Natural killer cell (primary cell): ENCODE results near the gene AMOTL2. TPM values are rescaled to one million over a fixed set of nuclear protein-coding genes. Genes with fewer than 3 reads are reported as not detected.
A peak's percentile ranks its signal among the peaks of the same experiment; 100 is the strongest.

Source experiments
- ATAC-seq, 3 donors: fragments of 150-1000 bp in 2 of 3; fragments of 200-7000 bp in 1 of 3; cut with Tn5 transposase; 1 replicate in 1 of 3; 2 replicates in 2 of 3; pipeline ENCODE4 v1.10.0; 2021; ENCODE audit warnings: mild to moderate bottlenecking in 2 of 3, moderate library complexity in 2 of 3
- DNase-seq, 2 donors: peaks; one replicate each; pipeline versions ENCODE4 v3.0.0 to v3.0.0-alpha.2; 2013 to 2021; ENCODE audit warnings: mixed read lengths in 1 of 2
- H3K27ac ChIP-seq: one replicate; pipeline ENCODE4 v1.5.1; 2013; ENCODE audit warnings: mild to moderate bottlenecking, low read length
- H3K27me3 ChIP-seq: one replicate; pipeline ENCODE4 v1.6.1; 2013; ENCODE audit warnings: low read length; ENCODE audit not compliant: control insufficient read depth, insufficient read depth
- H3K36me3 ChIP-seq: one replicate; pipeline ENCODE4 v1.6.1; 2013; ENCODE audit warnings: low read length; ENCODE audit not compliant: control insufficient read depth, insufficient read depth
- H3K4me1 ChIP-seq: one replicate; pipeline ENCODE4 v1.6.1; 2013; ENCODE audit warnings: low read length; ENCODE audit not compliant: control insufficient read depth, insufficient read depth
- H3K4me3 ChIP-seq: one replicate; pipeline ENCODE4 v1.5.1; 2013; ENCODE audit warnings: low read length
- H3K9me3 ChIP-seq: one replicate; pipeline ENCODE4 v1.6.1; 2013; ENCODE audit warnings: low read length; ENCODE audit not compliant: control insufficient read depth, insufficient read depth
- H3K27ac Mint-ChIP-seq, 2 donors: one replicate each; pipeline ENCODE4 v1.8.0; 2022; ENCODE audit warnings: mild to moderate bottlenecking in 2 of 2, mixed read lengths in 2 of 2, moderate library complexity in 1 of 2
- H3K27me3 Mint-ChIP-seq, 2 donors: one replicate each; pipeline ENCODE4 v1.8.0; 2022; ENCODE audit warnings: low read depth in 2 of 2, mixed read lengths in 2 of 2
- H3K36me3 Mint-ChIP-seq: one replicate; pipeline ENCODE4 v1.8.0; 2022; ENCODE audit warnings: mixed read lengths
- H3K4me1 Mint-ChIP-seq, 2 donors: one replicate each; pipeline ENCODE4 v1.8.0; 2022; ENCODE audit warnings: mixed read lengths in 2 of 2
- H3K4me3 Mint-ChIP-seq: one replicate; pipeline ENCODE4 v1.8.0; 2022; ENCODE audit warnings: mild to moderate bottlenecking, moderate library complexity, mixed read lengths
- H3K9me3 Mint-ChIP-seq, 2 donors: one replicate each; pipeline ENCODE4 v1.8.0; 2022; ENCODE audit warnings: mixed read lengths in 2 of 2
- CTCF ChIP-seq: fragments of 200-600 bp; IDR thresholded peaks from one replicate; pipeline ENCODE4 v1.8.0; 2022; ENCODE audit warnings: antibody characterized with exemption
- WGBS: methylation state at CpG from one replicate; pipeline ENCODE4 v1.1.7; 2013; ENCODE audit warnings: missing lambda C conversion rate; ENCODE audit not compliant: insufficient coverage; 5-methylcytosine and 5-hydroxymethylcytosine counted together
- intact Hi-C: fragments of 100-400 bp; cut with micrococcal nuclease; formaldehyde crosslinking; loops from one replicate; pipeline ENCODE4 v1.14.2; 2022
- total RNA-seq, 4 donors: library from RNA; stranded (reverse); fragments of 120-200 nt in 1 of 4; gene quantifications; one replicate each; pipeline versions ENCODE4 v1.2.3 to v1.2.4, GENCODE V29; 2013 to 2022

Gene AMOTL2
- total RNA-seq, 3 donors from 2014 or later (not counting 1 experiment from before 2014, with no cell fraction given): not detected

- Mint-ChIP-seq H3K36me3 (no peaks in the 10 kb centered on the region), H3K4me1 (peaks cover 23 to 25% of the 10 kb centered on the region in 2 donors), H3K27ac (no peak overlapping the region), H3K4me3 (no peak overlapping the region), H3K27me3 (peaks cover 8 to 20% of the 10 kb centered on the region in 2 donors), H3K9me3 (no peaks in the 10 kb centered on the region)
- 91% methylated on average over 15 of the region's 15 CpGs for WGBS
- peaks cover 6% of the 10 kb centered on the region for H3K27me3 ChIP-seq
- intact Hi-C loops: no loop called here
- peaks cover 18% of the 10 kb centered on the region for H3K4me1 ChIP-seq
- no peak for TF ChIP-seq CTCF
- DNase-seq: no peak
- no peak overlapping the region for H3K4me3 ChIP-seq
- H3K27ac ChIP-seq: no peak overlapping the region
- H3K9me3 ChIP-seq: no peaks in the 10 kb centered on the region
- ATAC-seq: no peak
- H3K36me3 ChIP-seq: no peaks in the 10 kb centered on the region
These were observed 7.1 kb downstream of the AMOTL2 start for GRCh38 chr3:134366928-134367811.

GRCh38 chr3:134366221-134366927 lies 7.9 kb downstream of the AMOTL2 start:
- Mint-ChIP-seq H3K4me3 (no peak overlapping the region), H3K27me3 (peaks cover 8 to 19% of the 10 kb centered on the region in 2 donors), H3K36me3 (no peaks in the 10 kb centered on the region), H3K9me3 (no peaks in the 10 kb centered on the region), H3K27ac (no peak overlapping the region), H3K4me1 (peaks cover 23 to 25% of the 10 kb centered on the region in 2 donors)
- H3K4me1 ChIP-seq: peaks cover 18% of the 10 kb centered on the region
- 96% methylated on average over 13 of the region's 13 CpGs for WGBS
- ATAC-seq (no peak), DNase-seq (no peak)
- H3K4me3 ChIP-seq: no peak overlapping the region
- H3K36me3 ChIP-seq: no peaks in the 10 kb centered on the region
- peaks cover 6% of the 10 kb centered on the region for H3K27me3 ChIP-seq
- no peaks in the 10 kb centered on the region for H3K9me3 ChIP-seq
- TF ChIP-seq CTCF: no peak
- no peak overlapping the region for H3K27ac ChIP-seq
- intact Hi-C loops: no loop called here

GRCh38 chr3:134365766-134366065 lies 8.5 kb downstream of the AMOTL2 start:
- WGBS: 90% methylated on average over 4 of the region's 4 CpGs
- no peak overlapping the region for H3K4me3 ChIP-seq
- ATAC-seq: no peak
- intact Hi-C loops: no loop called here
- H3K36me3 ChIP-seq: no peaks in the 10 kb centered on the region
- Mint-ChIP-seq H3K4me3 (no peak overlapping the region), H3K27me3 (peaks cover 8 to 19% of the 10 kb centered on the region in 2 donors), H3K36me3 (no peaks in the 10 kb centered on the region), H3K27ac (peak overlapping the region in 1 of 2 donors; percentile 8), H3K4me1 (peaks cover 23 to 25% of the 10 kb centered on the region in 2 donors), H3K9me3 (no peaks in the 10 kb centered on the region)
- no peaks in the 10 kb centered on the region for H3K9me3 ChIP-seq
- no peak overlapping the region for H3K27ac ChIP-seq
- H3K27me3 ChIP-seq: peaks cover 6% of the 10 kb centered on the region
- DNase-seq: no peak
- H3K4me1 ChIP-seq: peaks cover 18% of the 10 kb centered on the region
- no peak for TF ChIP-seq CTCF
